Ishikawa (cell line): ENCODE data around the gene CLCN1.
A peak's percentile ranks its signal among the peaks of the same experiment; 100 is the strongest.

Experiments
- CEBPB ChIP-seq: IDR thresholded peaks from 2 replicates; pipeline ENCODE4 v1.6.1; 2012
- CREB1 ChIP-seq: IDR thresholded peaks from 2 replicates; pipeline ENCODE4 v1.6.1; 2012; ENCODE audit warnings: low read depth
- EGR1 ChIP-seq: IDR thresholded peaks from 2 replicates; pipeline ENCODE4 v1.6.1; 2012
- EP300 ChIP-seq: IDR thresholded peaks from 2 replicates; pipeline ENCODE4 v1.6.1; 2012; ENCODE audit warnings: borderline replicate concordance
- FOXM1 ChIP-seq: IDR thresholded peaks from 2 replicates; pipeline ENCODE4 v1.6.1; 2012; ENCODE audit warnings: low read depth, borderline replicate concordance
- NFIC ChIP-seq: IDR thresholded peaks from 2 replicates; pipeline ENCODE4 v1.6.1; 2012
- RAD21 ChIP-seq: IDR thresholded peaks from 2 replicates; pipeline ENCODE4 v1.6.1; 2012; ENCODE audit warnings: low read depth
- TAF1 ChIP-seq: IDR thresholded peaks from 2 replicates; pipeline ENCODE4 v1.6.1; 2012; ENCODE audit warnings: low read depth, mild to moderate bottlenecking
- TCF12 ChIP-seq: IDR thresholded peaks from 2 replicates; pipeline ENCODE4 v1.6.1; 2012; ENCODE audit warnings: low read depth
- TEAD4 ChIP-seq: IDR thresholded peaks from 2 replicates; pipeline ENCODE4 v1.6.1; 2012
- YY1 ChIP-seq: IDR thresholded peaks from 2 replicates; pipeline ENCODE4 v1.6.1; 2012; ENCODE audit warnings: low read depth
- ZBTB7A ChIP-seq: IDR thresholded peaks from 2 replicates; pipeline ENCODE4 v1.6.1; 2012; ENCODE audit warnings: low read depth
- TF ChIP-seq, protein P1 (sequence below): IDR thresholded peaks from 2 replicates; pipeline ENCODE4 v1.6.1; 2012
- TF ChIP-seq, protein P2 (sequence below): IDR thresholded peaks from 2 replicates; pipeline ENCODE4 v1.6.1; 2012
- TF ChIP-seq, protein P3 (sequence below): IDR thresholded peaks from 2 replicates; pipeline ENCODE4 v1.6.1; 2012; ENCODE audit warnings: low read depth, mild to moderate bottlenecking

CLCN1 gene

DNA sequence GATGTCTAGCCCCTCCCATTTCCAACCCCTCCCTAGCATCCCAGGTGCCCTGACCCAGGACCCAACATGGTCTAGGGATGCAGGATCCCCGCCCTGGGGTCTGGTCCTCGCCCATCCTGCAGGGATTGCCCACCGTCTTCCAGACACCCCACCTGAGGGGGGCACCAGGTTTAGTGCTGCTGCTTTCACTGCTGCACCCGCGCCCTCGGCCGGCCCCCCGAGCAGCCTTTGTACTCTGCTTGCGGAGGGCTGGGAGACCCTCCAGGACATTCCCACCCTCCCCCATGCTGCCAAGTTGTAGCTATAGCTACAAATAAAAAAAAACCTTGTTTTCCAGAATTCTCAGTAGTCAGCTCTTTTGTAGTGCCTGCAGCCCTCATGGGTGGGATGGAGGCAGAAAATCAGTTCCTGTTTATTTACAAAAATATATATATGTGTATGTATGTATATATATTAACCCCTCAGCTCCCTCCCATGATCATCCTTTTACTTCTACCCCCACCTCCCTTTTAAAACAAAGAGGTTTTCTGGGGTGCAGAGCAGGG lies 74.9 kb downstream of the CLCN1 start:
- no peak for TF ChIP-seq TAF1
- TF ChIP-seq CEBPB, result no peak
- no peak for TF ChIP-seq TCF12
- TF ChIP-seq, protein P1, sequence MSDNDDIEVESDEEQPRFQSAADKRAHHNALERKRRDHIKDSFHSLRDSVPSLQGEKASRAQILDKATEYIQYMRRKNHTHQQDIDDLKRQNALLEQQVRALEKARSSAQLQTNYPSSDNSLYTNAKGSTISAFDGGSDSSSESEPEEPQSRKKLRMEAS, result no peak
- TF ChIP-seq CREB1, result no peak
- TF ChIP-seq, protein P2, sequence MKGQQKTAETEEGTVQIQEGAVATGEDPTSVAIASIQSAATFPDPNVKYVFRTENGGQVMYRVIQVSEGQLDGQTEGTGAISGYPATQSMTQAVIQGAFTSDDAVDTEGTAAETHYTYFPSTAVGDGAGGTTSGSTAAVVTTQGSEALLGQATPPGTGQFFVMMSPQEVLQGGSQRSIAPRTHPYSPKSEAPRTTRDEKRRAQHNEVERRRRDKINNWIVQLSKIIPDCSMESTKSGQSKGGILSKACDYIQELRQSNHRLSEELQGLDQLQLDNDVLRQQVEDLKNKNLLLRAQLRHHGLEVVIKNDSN, result no peak
- no peak for TF ChIP-seq EGR1
- TF ChIP-seq RAD21, result no peak
- TF ChIP-seq ZBTB7A, result no peak

DNA sequence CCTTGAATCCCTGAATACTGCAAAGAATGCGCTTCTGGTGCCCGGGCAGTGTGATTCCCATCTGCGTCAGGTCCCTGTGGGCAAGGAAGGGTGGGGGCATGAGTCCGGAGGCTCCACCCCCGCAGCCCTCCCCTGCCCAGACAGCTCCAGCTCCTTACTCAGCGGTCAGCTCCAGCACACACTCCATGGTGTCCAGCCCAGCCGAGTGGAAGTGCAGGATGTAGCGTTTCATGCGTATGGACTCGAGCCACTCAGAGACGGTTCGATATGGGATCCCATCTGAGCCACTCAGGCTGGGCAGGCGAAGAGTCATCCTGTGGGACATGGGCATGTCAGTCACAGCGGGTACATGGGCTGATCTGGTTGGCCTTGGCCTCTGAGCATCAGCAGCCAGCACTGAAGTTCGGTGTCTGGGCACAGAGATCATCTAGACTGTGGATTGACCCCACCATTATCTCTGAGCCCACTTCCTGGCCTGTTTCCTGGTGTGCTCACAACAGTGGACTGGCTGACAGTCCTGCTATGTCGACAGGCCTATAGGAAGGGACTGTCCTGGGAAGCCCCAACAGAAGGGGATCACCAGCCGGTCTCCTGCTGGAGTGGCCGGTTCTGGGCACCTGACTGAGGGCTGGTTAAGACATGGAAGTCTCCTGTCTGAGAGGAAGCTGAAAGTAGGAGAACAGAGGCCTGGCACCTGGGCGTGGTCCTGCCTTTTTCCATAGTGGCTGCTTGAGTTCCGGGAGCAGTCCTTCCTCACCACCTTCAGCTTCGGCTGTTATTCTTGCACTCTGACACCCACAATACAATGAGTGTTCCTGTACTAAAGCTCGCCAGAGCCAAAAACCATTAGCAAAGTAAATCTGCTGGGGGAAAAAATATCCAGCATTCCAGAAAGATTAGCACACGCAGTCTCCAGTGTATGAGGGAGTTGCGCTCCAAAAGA lies 75.8 kb downstream of the CLCN1 start:
- TF ChIP-seq RAD21 (no peak), NFIC (no peak), TAF1 (no peak), YY1 (no peak)
- TF ChIP-seq, protein P3, sequence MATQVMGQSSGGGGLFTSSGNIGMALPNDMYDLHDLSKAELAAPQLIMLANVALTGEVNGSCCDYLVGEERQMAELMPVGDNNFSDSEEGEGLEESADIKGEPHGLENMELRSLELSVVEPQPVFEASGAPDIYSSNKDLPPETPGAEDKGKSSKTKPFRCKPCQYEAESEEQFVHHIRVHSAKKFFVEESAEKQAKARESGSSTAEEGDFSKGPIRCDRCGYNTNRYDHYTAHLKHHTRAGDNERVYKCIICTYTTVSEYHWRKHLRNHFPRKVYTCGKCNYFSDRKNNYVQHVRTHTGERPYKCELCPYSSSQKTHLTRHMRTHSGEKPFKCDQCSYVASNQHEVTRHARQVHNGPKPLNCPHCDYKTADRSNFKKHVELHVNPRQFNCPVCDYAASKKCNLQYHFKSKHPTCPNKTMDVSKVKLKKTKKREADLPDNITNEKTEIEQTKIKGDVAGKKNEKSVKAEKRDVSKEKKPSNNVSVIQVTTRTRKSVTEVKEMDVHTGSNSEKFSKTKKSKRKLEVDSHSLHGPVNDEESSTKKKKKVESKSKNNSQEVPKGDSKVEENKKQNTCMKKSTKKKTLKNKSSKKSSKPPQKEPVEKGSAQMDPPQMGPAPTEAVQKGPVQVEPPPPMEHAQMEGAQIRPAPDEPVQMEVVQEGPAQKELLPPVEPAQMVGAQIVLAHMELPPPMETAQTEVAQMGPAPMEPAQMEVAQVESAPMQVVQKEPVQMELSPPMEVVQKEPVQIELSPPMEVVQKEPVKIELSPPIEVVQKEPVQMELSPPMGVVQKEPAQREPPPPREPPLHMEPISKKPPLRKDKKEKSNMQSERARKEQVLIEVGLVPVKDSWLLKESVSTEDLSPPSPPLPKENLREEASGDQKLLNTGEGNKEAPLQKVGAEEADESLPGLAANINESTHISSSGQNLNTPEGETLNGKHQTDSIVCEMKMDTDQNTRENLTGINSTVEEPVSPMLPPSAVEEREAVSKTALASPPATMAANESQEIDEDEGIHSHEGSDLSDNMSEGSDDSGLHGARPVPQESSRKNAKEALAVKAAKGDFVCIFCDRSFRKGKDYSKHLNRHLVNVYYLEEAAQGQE, result no peak

DNA sequence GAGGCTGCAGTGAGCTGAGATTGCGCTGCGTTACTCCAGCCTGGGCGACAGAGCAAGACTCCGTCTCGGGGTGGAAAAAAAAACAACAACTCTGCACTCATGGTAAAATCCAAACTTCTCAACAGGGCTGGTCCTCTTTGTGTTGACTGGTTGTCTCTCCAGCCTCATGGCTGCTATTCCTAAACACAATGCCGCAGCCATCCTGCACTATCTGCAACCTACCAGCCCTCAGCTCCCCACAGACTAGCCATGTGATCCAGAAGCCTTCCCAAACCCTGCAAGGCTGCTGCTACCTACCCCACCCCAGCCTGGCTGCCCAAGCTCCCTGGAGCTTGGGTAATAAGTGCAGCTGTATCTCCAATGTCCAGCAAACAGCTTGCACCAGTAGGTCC lies 77.0 kb downstream of the CLCN1 start:
- TF ChIP-seq FOXM1 (no peak), YY1 (no peak), RAD21 (no peak), EGR1 (no peak), TAF1 (no peak), CREB1 (no peak), ZBTB7A (no peak), TCF12 (no peak), TEAD4 (no peak)
- TF ChIP-seq, protein P3, result no peak
- TF ChIP-seq, protein P1, result no peak

DNA sequence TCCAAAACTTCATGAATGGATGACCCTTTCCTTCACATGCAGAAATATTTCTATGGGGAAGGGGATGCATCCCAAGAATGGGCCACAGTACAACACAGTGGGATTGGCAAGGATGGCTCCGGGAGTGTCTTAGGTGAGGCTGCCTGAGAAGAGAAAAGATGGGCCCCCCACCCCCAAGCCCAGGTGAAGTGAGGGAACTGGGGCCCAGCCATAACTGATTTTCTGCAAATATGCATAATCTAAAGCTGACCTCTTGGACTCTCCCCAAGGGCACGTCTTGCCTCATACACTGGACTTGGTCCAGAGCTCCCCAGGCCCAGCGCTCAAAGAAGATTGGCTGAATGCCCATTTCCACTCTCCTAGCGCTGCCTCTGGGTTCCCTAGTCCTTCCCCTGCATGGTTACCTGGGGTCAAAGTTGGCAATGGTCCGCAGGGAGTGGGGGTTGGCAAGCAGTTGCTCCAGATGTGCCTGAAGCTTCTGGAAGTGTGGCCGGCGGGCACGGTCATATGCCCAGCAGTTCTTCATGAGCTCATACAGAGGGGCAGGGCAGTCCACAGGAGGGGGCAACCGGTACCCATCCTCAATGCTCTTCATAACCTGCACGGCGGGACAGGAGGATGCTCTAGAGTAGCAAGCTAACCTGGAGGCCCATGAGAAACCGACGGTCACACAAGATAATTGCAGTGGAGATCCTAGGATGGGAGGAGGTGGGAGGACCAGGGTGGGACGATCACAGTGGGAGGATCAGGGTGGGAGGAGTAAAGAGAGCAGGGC lies 77.5 kb downstream of the CLCN1 start:
- no peak for TF ChIP-seq YY1
- TF ChIP-seq TEAD4, result no peak
- no peak for TF ChIP-seq ZBTB7A
- TF ChIP-seq NFIC, result peak; percentile 47; the same call in 1 of the 2 replicates
- peak; percentile 54; the same call in 1 of the 2 replicates for TF ChIP-seq CEBPB
- no peak for TF ChIP-seq FOXM1
- TF ChIP-seq, protein P1, result no peak
- TF ChIP-seq TAF1, result no peak
- TF ChIP-seq EGR1, result no peak
- TF ChIP-seq, protein P3, result no peak
- no peak for TF ChIP-seq RAD21
- TF ChIP-seq EP300, result no peak
- TF ChIP-seq CREB1, result no peak
- TF ChIP-seq TCF12, result no peak
- TF ChIP-seq, protein P2, result no peak
